Left renal cortex interstitium (tissue), 4 donors: ENCODE results near the gene JMJD7. TPM values are rescaled to one million over a fixed set of nuclear protein-coding genes. Genes with fewer than 3 reads are reported as not detected.

ENCODE experiments used
- DNase-seq, 4 donors: peaks; one replicate each; pipeline ENCODE4 v3.0.0-alpha.2; 2013; ENCODE audit warnings: low read depth in 4 of 4, low spot score in 2 of 4, missing footprints in 1 of 4
- polyA plus RNA-seq, 4 donors: library from polyadenylated mRNA; unstranded; fragments of 120-200 nt; gene quantifications; one replicate each; pipeline ENCODE4 v1.2.1, GENCODE V29; 2013; ENCODE audit not compliant: insufficient read length in 4 of 4

Gene JMJD7
- polyA plus RNA-seq, 4 donors, result 8.9 to 20.2 (median 13.4) TPM

DNA sequence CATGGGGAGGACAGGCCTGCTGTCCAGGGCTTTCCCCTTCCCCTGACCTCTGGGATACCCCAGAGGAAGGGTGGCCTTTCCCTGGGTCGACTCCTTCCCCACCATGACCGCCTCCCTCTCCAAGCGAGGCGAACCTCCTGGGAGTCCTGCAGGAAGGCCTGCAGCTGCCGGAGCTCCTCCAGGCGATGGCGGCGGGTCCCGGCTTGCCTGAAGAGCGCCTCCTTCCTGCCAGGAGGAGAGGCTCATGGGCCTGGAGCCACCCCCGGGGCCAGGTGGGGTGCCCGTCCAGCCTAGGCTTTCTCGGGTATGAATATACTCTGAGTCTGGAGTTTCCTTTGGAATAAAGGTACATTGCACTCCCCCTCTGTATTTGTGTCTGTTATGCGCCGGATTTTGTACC lies 30.9 kb downstream of the JMJD7 start:
- no peak for DNase-seq

DNA sequence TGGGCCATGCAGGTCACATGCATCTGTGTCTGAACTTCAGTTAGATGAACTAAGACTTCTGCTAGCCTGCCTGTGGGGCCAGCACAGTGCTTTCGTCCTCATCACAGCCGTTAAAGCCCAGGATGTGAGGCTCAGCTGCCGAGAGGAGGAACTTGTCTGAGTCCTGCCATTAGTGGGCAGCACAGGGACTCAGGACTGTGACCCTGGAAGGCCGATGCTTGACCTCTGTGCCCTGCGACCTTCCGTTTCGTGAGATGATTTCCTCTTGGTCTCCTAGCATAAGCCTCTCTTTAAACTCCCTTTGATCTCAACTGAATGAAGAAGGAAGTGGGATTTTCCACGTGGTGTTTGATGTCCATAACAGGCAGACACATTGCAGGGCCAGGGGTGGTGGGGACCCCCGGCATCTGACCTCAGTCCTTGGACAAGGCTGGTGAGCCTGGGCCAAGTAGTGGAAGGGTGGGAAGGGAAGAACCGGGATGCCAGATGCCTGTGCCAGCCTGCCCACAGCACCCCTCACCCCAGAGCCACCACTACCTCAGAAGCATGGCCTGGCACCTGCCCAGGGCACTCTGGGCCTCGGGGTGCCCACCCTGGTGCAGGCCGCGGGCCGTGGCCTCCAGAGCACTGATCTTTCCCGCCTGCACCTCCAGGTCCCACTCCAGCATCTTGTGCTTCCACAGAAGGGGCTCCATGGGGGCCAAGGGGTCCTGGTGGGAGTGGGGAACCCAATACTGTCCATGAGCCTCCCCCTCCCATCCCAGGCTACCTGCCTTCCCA lies 32.3 kb downstream of the JMJD7 start:
- no peak for DNase-seq

DNA sequence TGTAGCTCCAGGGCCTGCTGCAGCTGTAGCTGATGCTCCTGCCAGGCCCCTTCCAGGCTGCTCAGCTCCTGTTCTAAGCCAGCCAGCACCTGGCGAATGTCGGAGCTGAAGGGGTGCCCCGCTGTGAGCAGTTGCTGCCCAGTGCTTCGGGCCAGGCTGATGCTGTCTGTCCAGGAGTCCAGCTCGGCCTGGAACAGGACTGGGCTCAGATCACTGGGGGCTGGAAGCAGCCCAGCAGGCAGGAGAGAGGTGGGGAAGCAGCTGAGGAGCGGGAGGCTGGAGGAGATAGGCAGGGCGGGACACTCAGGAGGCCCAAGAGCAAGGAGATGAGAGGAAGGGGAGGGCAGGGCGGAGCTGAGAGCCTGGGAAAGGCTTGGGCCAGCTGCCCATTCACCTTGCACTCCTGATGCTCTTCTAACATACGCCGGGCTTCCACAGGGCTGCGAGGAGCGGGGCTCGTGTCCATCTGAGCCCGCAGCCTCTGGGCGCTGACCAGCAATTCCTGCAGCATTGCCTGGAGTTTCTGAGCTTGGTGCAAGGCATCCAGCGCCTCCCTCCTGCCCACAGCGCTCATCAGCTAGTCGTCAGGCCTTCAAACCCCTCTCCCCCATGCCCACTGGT lies 34.0 kb downstream of the JMJD7 start:
- no peak for DNase-seq

DNA sequence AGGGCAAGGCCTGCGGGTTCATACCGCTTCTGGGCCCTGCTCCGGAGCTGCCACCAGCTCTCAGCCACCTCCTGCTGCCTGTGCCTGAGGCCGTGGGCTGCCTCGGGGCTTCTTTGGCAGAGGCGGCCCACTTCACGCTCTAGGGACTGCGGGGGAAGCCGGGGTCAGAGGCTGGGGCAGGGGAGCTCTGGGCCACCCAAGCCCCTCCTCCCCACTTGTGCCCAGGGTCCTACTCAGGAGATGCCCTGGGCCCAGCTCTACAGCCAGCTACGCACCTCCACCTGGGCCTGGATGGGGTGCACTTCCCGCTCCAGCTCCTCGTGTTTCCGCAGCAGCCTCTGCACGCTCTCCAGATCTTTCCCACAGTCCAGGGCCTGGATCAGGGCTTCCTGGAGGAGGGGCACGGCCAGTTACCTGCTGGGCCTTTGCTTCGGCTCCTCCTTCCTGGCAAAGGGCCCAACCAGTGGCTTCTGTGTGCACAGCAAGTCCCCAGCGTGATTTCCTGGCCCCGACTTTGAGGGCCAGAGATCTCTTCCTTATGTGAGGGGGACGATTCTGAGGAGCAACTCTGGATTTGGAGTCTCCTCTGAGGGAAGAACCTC lies 34.7 kb downstream of the JMJD7 start:
- DNase-seq, result no peak

DNA sequence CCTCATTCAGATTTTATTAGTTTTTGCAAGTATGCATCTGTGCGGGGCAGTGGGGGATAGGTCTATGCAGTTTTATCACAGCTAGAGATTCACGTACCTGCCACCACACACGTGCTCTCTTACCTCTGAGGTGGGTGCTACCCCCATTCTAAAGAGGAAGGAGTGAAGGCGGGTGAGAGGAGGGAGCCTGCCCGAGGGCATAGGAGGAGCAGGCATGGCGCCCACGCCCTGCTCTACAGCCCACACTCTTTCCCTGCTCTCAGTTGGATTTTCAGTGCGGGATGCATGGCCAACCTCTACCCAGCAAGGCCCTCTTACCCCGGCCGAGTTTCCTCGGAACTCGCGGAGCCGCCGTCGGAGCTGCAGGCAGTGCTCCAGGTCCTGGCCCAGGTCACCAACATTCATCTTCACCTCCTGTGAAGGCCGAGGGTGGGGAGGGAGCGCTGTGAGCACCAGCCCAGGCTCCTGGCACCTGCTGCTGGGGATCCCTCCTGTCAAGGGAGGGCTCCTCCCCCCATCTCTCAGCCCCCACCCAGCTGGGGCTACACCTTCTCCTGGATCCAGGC lies 37.7 kb downstream of the JMJD7 start:
- DNase-seq, result no peak

DNA sequence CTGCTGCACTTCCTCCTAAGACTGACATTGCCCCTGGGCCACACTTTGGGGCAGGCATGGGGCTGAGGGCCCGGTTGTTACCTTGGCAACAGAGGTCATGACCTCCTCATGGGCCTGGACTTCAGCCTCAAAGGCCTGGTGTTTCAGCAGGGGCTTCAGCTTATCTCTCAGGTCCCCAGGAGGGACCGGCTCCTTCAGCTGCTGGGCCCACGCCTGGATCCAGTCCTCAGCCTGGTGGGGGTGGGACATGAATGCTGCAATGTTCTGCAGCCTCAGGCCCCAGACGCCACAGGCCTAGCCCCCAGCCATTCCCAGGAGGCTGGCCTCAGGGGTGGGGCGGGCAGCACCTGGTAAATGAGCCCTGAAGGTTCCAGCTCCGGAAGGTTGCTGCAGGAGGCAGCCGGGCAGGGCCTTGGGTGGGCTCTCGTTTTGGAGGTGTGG lies 38.4 kb downstream of the JMJD7 start:
- no peak for DNase-seq

DNA sequence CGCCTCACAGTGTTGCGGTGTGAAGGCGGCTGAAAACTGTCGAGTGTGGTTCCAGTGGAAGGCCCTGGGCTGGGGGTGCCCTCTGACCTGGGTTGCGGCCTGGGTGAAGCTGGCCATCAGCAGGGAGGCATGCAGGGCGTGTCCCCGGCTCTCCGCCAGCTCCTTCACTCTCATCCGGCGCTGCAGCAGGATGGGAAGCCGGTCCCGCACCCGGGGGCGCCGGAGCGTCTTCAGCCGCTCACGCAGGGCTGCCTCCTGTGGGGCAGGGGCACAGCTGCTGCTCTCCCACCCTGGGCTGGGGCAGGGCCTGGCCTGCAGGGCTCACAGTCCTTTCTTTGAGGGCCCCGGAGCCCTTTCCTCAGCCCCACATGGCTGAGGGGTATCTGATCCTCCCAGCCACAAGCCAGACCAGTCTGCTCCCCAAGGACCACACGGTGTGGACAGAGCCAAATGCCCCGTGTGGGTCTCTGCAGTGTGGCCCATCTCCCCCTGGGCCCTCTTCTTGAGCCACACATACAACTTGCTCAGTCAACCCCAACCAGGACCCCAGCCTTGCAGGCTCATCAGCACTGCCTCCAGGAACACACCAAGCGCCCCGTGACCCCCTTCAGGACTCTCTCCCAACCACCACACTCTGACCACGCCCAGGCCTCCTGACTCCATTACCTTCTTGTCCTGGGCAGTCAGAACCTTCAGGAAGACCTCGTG lies 39.1 kb downstream of the JMJD7 start:
- DNase-seq, result no peak

DNA sequence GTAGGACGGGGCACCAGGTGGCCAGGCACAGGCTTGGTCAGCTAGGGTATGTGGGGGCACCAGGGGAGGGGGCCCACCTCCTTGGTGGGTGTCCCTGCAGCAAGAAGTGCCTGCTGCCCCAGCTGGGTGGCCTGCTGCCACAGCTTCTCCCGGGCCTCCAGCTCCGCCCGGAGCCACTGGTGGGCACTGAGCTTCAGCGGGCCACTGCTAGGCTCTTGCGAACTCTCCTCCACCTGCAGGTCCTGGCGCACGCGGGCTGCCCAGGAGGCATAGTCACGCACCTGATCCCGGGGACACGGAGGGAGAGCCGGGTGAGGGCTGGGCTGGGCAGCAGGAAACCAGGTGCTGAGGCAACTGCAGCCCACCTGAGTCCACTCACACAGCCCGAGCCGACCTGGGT lies 40.4 kb downstream of the JMJD7 start:
- DNase-seq, result no peak

DNA sequence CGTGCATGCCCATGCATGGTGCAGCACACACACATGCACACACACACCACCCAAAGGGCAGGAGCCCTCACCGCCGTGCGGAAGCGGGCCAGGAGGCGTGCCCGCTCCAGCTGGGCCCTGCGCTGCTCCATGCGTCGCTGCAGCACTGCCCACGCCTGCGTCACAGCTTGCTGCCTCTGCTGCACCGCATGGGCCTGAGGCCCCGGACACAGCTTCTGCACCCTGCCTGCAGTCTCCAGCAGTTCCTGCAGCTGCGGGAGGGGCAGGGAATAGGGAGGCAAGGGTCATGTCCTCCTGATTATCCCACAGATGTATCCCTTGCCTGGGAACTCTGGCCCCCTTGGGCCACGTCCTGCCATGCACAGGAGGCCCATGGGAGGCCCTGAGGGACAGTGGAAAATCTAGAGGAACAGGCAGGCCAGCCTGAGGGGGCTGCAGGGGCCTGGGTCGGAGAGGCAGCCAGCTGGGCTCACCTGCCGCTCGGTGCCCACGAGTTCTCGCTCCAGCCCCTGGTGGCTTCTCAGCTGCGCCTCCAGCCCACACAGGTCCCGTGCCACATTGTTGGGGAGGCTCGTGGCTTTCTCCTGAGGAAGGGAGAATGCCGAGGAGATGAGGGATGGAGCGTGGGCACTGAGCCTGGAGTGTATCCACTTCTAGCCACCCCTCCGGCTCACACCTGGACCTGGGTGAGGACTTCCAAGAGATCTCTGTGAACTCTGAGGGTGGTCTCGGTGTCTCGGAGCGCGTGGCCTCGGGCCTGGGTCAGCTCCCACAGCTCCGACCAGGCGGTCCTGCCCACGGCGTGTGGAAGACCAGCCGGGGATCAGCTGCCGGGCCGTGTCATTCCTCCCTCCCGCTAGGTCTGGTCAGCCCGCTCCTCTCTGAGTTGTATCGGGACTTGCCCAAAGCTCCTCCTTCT lies 42.1 kb downstream of the JMJD7 start:
- no peak for DNase-seq

DNA sequence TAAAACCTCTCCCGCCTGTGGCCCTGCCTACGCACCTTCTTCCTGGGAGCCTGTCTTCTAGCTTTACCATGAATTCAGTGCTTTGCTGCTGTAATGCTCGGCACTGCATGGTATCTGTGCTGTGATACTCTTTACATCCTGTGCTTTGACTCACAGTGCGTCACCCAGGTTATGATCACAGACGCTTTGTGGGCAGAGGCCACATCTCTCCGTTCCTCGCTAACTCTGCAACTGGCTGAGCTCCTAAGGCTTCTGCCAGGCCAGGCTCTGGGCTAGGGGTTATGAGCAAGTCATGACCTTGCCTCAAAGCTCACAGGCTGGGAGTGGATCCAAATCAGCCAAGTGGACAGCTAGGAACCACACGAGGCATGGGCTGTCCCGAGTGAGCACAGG lies 42.8 kb downstream of the JMJD7 start:
- no peak for DNase-seq

DNA sequence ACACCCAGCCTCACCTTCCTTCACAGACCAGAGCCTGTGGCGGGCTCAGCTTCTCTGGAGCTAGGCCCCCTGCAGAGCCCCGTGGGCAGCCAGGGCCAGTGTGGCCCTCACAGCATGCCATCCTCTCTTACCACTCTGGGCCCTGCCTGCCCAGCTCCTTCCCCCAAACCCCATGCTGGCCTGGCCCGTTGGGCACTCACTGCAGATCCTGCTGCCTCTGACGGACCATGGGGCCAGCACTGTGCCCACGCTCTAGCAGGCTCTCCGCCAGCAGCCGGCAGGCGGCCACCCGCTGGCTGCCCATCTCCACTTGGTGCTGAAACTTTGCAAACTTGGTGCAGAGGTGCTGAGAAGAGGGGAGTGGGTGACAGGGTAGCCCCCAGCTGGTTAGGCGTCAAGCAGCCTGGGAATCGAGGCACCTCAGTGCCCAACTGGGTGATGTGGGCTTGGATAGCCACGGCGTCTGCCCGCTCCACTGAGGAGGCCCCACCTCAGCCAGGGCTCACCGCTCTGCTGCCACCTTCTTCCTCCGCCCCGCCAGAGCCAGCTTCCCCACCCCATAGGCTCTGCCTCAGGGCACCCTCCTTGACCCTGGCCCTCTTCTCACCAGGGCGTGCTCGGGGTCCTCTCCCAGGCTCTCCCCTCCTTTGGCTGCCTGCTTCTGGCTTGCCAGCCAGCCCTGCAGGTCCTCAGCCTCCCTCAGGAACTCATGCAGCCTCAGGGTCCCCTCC lies 43.4 kb downstream of the JMJD7 start:
- no peak for DNase-seq

DNA sequence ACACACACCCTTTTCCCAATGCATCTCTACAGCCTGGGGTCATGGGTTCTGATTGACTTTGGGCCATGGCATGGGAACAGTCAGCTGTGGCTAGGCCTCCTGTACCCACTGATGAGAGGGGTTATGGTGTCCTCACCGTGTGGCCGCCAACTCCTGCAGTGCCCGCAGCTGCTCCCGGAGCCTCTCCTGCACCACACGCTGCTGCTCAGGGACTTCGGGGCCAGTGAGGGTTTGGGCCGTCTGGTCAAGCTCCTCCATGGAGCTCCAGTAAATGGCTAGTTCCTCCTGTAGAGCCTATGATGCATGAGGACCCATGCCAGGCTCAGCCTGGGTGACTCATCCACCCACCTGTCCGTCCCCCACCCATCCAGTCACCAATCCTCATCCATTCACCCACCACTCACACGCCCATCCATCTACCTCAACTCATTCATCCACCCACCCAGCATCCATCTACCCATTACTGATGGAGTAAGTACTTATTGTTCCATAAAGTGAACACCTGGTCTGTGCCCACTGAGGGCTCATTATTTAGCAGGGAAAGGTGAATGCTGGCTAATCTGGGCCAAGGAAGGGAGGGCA lies 44.4 kb downstream of the JMJD7 start:
- no peak for DNase-seq

DNA sequence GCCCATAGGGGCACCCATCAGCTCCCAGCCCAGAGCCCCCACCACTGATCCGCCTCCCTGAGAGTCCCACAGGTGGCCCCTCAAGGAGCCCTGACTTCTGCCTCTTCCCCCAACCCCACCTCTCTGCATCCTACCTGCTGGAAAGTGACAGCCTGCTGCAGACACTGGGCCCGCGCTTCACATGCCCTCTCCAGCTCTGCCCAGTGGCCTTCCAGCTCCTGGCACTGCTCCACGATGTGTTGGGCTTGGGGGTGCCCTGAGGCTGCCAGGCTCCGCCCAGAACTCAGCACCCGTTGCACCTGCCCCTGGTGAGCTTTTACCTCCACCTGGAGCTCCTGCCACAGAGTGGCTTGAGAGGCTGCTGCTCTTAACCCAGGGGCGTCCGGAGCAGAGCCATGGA lies 45.8 kb downstream of the JMJD7 start:
- no peak for DNase-seq

DNA sequence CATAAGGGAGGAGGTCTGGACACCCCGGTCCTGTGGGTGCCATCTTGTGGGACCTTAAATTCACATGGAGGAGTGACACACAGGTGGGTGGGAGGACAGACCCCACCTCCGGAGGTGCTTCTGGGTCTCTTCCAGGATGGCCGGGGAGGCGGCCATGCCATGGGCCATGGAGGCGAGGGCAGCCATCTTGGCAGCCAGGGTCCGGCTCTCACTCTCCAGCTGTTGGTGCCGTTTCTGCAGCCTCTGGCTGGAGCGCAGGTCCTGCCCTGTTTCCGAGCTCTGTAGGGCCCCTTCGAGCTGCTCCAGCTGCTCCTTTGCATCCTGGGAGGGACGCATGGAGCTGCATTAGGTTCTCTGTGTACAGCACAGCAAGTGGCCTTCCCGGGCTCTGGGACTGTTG lies 46.8 kb downstream of the JMJD7 start:
- DNase-seq, result no peak

DNA sequence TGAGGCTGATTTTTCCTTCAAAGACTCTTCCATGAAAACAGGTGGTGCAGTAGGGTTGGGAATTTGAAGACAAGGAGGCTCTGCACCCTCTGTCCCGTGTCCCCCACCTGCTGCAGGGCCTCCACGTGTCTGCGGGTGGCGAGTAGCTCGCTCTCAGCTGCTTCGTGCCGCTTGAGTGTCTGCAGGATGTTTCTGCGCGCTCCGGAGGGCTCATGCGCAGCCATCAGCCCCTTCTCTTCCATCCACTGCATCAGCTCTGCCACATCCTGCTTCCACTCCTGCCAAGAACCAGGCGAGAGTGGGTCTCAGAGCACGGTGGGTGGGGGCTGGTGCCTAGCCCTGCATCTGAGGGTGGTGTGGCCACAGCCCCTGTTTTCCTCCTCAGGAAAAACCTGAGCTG lies 48.1 kb downstream of the JMJD7 start:
- DNase-seq, result no peak

DNA sequence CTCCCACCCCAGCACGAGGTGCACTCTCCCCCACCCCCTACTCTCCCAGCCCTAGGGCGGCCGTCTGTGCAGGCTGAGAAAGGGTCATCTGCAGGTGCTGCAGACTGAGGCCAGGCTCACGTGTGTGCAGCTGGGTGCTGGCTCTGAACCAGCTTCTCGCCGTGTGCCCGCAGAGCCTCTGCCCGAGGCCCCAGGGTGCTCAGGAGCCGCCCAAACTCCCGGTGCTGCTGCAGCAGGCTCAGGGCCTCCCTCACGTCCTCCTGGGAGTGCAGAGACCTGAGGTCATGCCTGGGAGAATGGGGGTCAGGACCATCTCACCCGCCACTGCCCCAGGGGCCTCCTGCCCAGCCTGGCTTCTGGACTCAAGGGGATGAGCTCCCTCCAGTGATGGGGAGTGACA lies 48.8 kb downstream of the JMJD7 start:
- no peak for DNase-seq

DNA sequence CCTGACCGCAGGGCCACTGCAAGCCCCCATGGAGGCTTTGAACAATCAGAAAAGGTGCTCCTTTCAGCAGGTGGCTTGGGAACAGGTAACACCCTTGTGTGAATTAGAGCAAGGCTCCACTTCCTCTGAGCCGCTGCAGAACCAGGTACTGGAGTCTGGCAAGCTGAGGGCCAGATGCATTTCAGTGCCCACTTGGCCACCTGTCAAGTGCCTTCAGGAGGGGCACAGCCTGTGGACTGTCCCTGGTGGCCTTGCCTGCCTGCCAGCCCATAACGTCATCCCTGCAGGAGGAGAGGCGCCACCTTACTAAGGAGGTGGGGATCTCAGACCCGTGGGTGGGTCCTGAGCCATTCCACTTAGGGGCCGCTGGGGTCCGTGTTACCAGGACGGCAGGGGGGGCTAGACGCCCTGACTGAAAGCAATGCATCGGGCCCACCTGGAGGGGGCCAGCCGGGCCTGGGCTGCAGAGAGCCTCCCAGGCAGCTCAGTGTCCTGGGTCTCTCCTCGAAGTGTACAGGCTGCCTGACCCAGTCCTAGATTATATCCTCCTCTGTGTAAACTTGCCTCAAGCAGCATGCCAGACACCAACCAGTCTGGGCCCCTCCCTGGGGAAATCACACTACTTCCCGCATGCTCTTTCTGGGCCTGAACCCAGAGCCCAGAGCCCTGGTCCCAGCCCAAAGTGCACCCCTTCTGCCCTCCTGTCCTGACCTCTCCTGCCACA lies 49.9 kb downstream of the JMJD7 start:
- no peak for DNase-seq

DNA sequence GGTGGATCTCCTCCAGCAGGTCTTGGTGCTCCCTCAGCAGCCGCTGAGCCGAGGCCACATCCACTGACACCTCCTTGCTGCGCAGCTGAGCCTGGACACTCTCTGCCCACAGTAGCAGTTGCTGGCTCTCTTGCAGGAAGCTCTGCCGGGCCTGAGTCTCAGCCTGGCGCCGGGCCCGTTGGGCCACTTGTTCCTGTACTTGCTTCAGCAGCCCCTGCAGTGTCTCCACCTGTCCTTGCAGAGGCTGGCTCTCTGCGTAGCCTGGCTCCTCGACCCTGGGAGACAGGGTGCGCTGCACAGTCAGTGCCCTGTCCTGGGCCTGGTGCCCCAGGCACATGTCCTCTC lies 50.4 kb downstream of the JMJD7 start:
- no peak for DNase-seq
